HG02571 (cell line): ENCODE measurements around the gene ZNF35.

Experiments used
- ATAC-seq: cut with Tn5 transposase; IDR thresholded peaks from one replicate; pipeline ENCODE4 v1.9.1; 2021; ENCODE audit warnings: mild to moderate bottlenecking, moderate library complexity; ENCODE audit not compliant: unreplicated experiment

The ZNF35 gene

DNA sequence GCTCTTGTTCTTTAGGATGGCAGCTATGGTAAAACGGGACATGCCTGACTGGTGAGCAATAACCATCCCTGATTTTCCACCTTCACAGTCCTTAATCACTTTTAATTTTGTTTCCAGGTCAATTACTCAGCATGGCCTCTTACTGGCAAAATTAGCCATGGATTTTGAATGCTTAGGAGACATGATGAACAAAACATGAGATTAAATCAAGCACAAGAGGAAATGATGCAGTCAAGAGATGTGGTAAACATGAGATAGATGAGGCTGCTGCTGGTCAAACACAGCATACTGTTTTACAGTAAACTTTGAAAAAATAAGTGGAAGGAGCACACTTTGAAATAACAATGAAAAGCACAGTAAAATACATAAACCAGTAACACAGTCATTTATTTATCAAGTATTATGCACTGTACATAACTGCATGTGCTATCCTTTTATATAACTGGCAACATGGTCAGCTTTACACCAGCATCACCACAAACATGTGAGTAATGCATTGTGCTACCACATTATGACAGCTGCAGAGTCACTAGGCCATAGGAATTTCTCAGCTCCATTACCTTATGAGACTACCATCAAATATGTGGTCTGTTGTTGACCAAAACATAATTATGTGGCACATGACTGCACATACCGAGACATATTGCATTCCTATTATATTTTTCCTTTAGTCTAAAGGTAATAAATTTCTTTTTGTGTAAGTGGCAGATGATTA lies 33.8 kb downstream of the ZNF35 start:
- ATAC-seq: no peak

DNA sequence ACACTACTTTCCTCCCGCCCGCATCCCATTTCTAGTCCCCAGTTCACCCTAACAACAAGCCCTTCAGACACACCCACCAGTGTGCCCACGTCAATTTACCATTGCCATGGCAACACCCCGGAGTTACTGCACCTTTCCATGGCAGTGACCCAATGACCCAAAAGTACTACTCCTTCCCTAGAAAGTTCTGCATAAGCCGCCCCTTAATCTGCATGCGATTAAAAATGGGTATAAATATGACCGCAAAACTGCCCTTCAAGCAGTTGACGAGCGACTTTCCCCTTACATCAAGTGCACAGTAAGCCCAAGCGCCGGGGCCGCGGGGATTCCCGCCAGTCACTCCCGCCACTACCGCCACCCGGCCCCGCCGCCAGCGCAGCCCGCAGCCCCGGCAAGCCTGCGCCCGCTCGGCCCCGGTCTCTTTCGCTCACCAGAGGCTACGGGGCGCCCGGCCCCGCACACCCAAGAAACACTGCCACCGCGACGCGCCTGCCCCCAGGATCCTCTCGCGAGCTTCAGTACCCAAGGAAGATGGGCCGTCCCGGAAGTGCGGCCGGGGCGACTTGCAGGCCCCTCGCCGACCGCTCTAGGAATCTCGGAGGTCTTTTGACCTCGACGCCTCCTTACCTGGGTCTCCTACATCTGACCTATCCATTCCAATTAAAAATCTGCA lies 36.7 kb downstream of the ZNF35 start:
- peak; percentile 93 for ATAC-seq

DNA sequence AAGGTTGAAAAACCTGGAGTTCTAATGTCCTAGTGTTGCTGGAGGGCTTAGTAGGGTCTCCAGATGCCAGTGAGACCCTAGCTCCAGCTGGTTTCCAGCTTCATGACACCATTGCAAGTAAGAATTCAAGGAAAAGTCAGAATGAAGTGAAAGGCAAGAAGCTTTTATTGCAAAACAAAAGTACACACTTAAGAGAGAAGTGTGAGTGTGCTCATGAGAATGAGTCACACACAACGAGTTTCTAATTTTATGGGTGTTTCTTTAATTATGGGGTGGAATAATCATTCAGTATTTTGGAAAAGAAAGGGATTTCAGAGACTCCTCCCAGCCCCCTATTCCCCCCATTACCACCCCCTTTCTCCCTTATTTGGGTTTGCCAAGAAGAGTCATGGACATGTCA lies 39.4 kb downstream of the ZNF35 start:
- no peak for ATAC-seq
